ENCODE results near the gene AGAP1. TPM values are rescaled to one million over a fixed set of nuclear protein-coding genes. Genes with fewer than 3 reads are reported as not detected.

Gene AGAP1
- polyA plus RNA-seq, 1 donor from 2014 or later: 17.4 TPM

GRCh38 chr2:235462415-235462790, 31.4 kb upstream of the AGAP1 start:
- Histone ChIP-seq H3K9ac (ENCODE audit: low read length) (no peak overlapping the region), H3K4me2 (ENCODE audit: low read length) (no peak overlapping the region), H3K36me3 (ENCODE audit: insufficient read depth, low read length) (no peaks in the 10 kb centered on the region), H3F3A (ENCODE audit: insufficient read depth, low read length, poor library complexity, severe bottlenecking) (no peaks in the 10 kb centered on the region), H3K4me3 (ENCODE audit: low read length) (no peak overlapping the region), H3K27me3 (ENCODE audit: insufficient read depth, low read depth, low read length) (no peaks in the 10 kb centered on the region), H2AFZ (ENCODE audit: low read depth, low read length) (no peak overlapping the region), H3K27ac (ENCODE audit: low read length) (no peak overlapping the region), H3K79me2 (replicated peaks; ENCODE audit: insufficient read depth, low read length) (no peaks in the 10 kb centered on the region), H3K9me2 (ENCODE audit: insufficient read depth, low read length) (no peaks in the 10 kb centered on the region), H3K9me3 (ENCODE audit: low read length) (no peaks in the 10 kb centered on the region), H4K20me1 (ENCODE audit: insufficient read depth) (no peaks in the 10 kb centered on the region)
- TF ChIP-seq SMC3 (conservative IDR thresholded peaks at IDR 0.05; ENCODE audit: poor library complexity) (no peak), MXI1 (conservative IDR thresholded peaks at IDR 0.05; ENCODE audit: poor library complexity, severe bottlenecking) (no peak), CTCF (IDR thresholded peaks at IDR 0.05; ENCODE audit: poor library complexity, severe bottlenecking) (no peak), POLR2AphosphoS5 (IDR thresholded peaks at IDR 0.05) (no peak), REST (IDR thresholded peaks at IDR 0.05; ENCODE audit: borderline replicate concordance) (no peak), EZH2 (IDR thresholded peaks at IDR 0.05; ENCODE audit: borderline replicate concordance, insufficient read depth, low read length, poor library complexity, severe bottlenecking) (no peak), EP300 (conservative IDR thresholded peaks at IDR 0.05; ENCODE audit: poor library complexity, severe bottlenecking) (no peak), RAD21 (conservative IDR thresholded peaks at IDR 0.05) (no peak), TAF1 (IDR thresholded peaks at IDR 0.05; ENCODE audit: low read depth) (no peak)

GRCh38 chr2:235463893-235464292, 29.9 kb upstream of the AGAP1 start:
- no peak overlapping the region for H3K4me3 ChIP-seq (ENCODE audit: low read length)
- no peaks in the 10 kb centered on the region for H3K9me3 ChIP-seq (ENCODE audit: low read length)
- H2AFZ ChIP-seq (ENCODE audit: low read depth, low read length): no peak overlapping the region
- H3K4me2 ChIP-seq (ENCODE audit: low read length): no peak overlapping the region
- no peaks in the 10 kb centered on the region for H4K20me1 ChIP-seq (ENCODE audit: insufficient read depth)
- H3K79me2 ChIP-seq (replicated peaks; ENCODE audit: insufficient read depth, low read length): no peaks in the 10 kb centered on the region
- H3K9ac ChIP-seq (ENCODE audit: low read length): no peak overlapping the region
- H3K9me2 ChIP-seq (ENCODE audit: insufficient read depth, low read length): no peaks in the 10 kb centered on the region
- H3F3A ChIP-seq (ENCODE audit: insufficient read depth, low read length, poor library complexity, severe bottlenecking): no peaks in the 10 kb centered on the region
- TF ChIP-seq CTCF (IDR thresholded peaks at IDR 0.05; ENCODE audit: poor library complexity, severe bottlenecking) (no peak), SMC3 (conservative IDR thresholded peaks at IDR 0.05; ENCODE audit: poor library complexity) (no peak), TAF1 (IDR thresholded peaks at IDR 0.05; ENCODE audit: low read depth) (no peak), EP300 (conservative IDR thresholded peaks at IDR 0.05; ENCODE audit: poor library complexity, severe bottlenecking) (no peak), RAD21 (conservative IDR thresholded peaks at IDR 0.05) (no peak), POLR2AphosphoS5 (IDR thresholded peaks at IDR 0.05) (no peak), EZH2 (IDR thresholded peaks at IDR 0.05; ENCODE audit: borderline replicate concordance, insufficient read depth, low read length, poor library complexity, severe bottlenecking) (no peak), REST (IDR thresholded peaks at IDR 0.05; ENCODE audit: borderline replicate concordance) (no peak), MXI1 (conservative IDR thresholded peaks at IDR 0.05; ENCODE audit: poor library complexity, severe bottlenecking) (no peak)
- H3K27ac ChIP-seq (ENCODE audit: low read length): no peak overlapping the region
- no peaks in the 10 kb centered on the region for H3K27me3 ChIP-seq (ENCODE audit: insufficient read depth, low read depth, low read length)
- no peaks in the 10 kb centered on the region for H3K36me3 ChIP-seq (ENCODE audit: insufficient read depth, low read length)

All from neural cell (in vitro differentiated cells).